ENCODE measurements around the gene TMPRSS3. TPM values are rescaled to one million over a fixed set of nuclear protein-coding genes. Genes with fewer than 3 reads are reported as not detected.

TMPRSS3 gene
- total RNA-seq, 1 donor from 2014 or later = 4.1 TPM

GRCh38 chr21:42330380-42331371 lies 65.2 kb downstream of the TMPRSS3 start:
- no peak for ATAC-seq
- no peak for DNase-seq
- no peak for TF ChIP-seq CTCF (IDR thresholded peaks at IDR 0.05)
- intact Hi-C loops (cut with DNase I) = no loop called here
- Histone ChIP-seq H3K4me3 (no peak overlapping the region), H3K27ac (no peak overlapping the region), H3K9me3 (no peaks in the 10 kb centered on the region), H3K36me3 (no peaks in the 10 kb centered on the region), H3K27me3 (no peaks in the 10 kb centered on the region), H3K4me1 (no peaks in the 10 kb centered on the region)

- H3K4me3 ChIP-seq = no peak overlapping the region
- H3K27me3 ChIP-seq = no peaks in the 10 kb centered on the region
- no peak overlapping the region for H3K27ac ChIP-seq
- H3K9me3 ChIP-seq = no peaks in the 10 kb centered on the region
- H3K4me1 ChIP-seq = peaks cover under 1% of the 10 kb centered on the region
- ATAC-seq = no peak
- no peaks in the 10 kb centered on the region for H3K36me3 ChIP-seq
- no peak for TF ChIP-seq CTCF (IDR thresholded peaks at IDR 0.05)
- intact Hi-C loops (cut with DNase I) = no loop called here
- no peak for DNase-seq
Measured at GRCh38 chr21:42324896-42325295, 71.0 kb downstream of the TMPRSS3 start.

Other genes with a start within 250 kb of the TMPRSS3 start
- 62.6 TPM for gene ABCG1, start 176.9 kb downstream of the TMPRSS3 start, total RNA-seq
- gene TFF3, start 80.6 kb downstream of the TMPRSS3 start, total RNA-seq = 19.6 TPM
- not detected for gene TFF2, start 45.1 kb downstream of the TMPRSS3 start, total RNA-seq
- gene TFF1, start 29.5 kb downstream of the TMPRSS3 start, total RNA-seq = not detected
- 1.5 TPM for gene UBASH3A, start 7.8 kb upstream of the TMPRSS3 start, total RNA-seq
- gene RSPH1, start 100.2 kb upstream of the TMPRSS3 start, total RNA-seq = 0.84 TPM
- 21.6 TPM for gene SLC37A1, start 117.8 kb upstream of the TMPRSS3 start, total RNA-seq

Measured in upper lobe of right lung (tissue), 1 donor.